ENCODE measurements around the gene SLC10A7.

Gene SLC10A7

GRCh38 chr4:146470604-146471003 is 51.1 kb downstream of the SLC10A7 start:
- TF ChIP-seq PPARA (CRISPR knock-in tag; IDR thresholded peaks at IDR 0.05; ENCODE audit: borderline replicate concordance), result no peak
- no peak for ATAC-seq

DNA sequence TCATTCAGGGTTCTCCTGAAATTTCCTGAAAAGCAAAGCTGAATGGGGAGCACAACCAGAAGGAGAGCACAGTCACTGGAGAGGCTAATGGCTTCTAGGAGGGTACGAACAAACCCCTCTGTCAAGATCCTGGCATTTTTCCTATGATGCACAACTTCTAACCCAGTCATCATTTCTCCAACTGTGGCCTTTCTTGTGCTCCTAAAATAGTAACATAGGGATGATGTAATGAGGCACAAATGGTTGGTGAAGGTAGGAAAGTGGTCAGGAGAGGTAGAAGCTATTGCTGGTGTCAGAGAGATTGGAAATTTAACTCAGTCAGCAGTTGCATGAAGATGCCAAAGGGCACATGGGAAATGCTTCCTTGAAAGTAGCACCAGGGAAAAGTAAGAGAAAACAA is 52.7 kb downstream of the SLC10A7 start:
- no peak for TF ChIP-seq TSHZ2 (CRISPR knock-in tag; IDR thresholded peaks at IDR 0.05)
- no peak for ATAC-seq

GRCh38 chr4:146465628-146466027 is 56.1 kb downstream of the SLC10A7 start:
- TF ChIP-seq ZNF8 (CRISPR knock-in tag; IDR thresholded peaks at IDR 0.05) (no peak), SNAI2 (CRISPR knock-in tag; IDR thresholded peaks at IDR 0.05) (no peak), CREB5 (CRISPR knock-in tag; IDR thresholded peaks at IDR 0.05; ENCODE audit: low read depth) (no peak), ESRRG (CRISPR knock-in tag; IDR thresholded peaks at IDR 0.05) (no peak), GLIS3 (CRISPR knock-in tag; IDR thresholded peaks at IDR 0.05) (no peak), ISL1 (CRISPR knock-in tag; IDR thresholded peaks at IDR 0.05) (no peak), PPARA (CRISPR knock-in tag; IDR thresholded peaks at IDR 0.05; ENCODE audit: borderline replicate concordance) (no peak), TOX (CRISPR knock-in tag; IDR thresholded peaks at IDR 0.05; ENCODE audit: borderline replicate concordance) (no peak), TSHZ2 (CRISPR knock-in tag; IDR thresholded peaks at IDR 0.05) (no peak), CSRNP3 (CRISPR knock-in tag; IDR thresholded peaks at IDR 0.05) (no peak), RARB (CRISPR knock-in tag; IDR thresholded peaks at IDR 0.05) (no peak)
- TF ChIP-seq, protein P1, sequence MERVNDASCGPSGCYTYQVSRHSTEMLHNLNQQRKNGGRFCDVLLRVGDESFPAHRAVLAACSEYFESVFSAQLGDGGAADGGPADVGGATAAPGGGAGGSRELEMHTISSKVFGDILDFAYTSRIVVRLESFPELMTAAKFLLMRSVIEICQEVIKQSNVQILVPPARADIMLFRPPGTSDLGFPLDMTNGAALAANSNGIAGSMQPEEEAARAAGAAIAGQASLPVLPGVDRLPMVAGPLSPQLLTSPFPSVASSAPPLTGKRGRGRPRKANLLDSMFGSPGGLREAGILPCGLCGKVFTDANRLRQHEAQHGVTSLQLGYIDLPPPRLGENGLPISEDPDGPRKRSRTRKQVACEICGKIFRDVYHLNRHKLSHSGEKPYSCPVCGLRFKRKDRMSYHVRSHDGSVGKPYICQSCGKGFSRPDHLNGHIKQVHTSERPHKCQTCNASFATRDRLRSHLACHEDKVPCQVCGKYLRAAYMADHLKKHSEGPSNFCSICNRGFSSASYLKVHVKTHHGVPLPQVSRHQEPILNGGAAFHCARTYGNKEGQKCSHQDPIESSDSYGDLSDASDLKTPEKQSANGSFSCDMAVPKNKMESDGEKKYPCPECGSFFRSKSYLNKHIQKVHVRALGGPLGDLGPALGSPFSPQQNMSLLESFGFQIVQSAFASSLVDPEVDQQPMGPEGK (CRISPR knock-in tag; IDR thresholded peaks at IDR 0.05; ENCODE audit: borderline replicate concordance), result no peak
- peak; percentile 32 for ATAC-seq

DNA sequence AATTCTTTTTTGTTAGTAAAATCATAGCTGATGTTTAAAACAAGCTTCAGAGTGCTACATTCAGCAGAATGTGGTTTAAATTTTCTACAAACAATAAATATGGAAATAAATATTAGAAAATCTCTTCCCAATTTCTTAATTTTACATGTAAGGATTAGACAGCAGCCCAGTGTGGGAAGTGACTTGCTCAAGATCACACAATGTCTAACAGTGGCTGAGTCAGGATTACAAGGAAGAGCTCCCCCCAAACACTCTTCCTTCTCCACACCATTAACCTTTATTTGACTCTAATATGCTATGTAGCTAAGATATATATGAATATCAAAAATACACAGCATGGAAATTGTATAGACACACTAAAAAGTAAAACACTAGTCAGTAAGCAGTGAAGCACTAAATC is 59.5 kb downstream of the SLC10A7 start:
- ATAC-seq, result no peak
- TF ChIP-seq ZFP30 (CRISPR knock-in tag; IDR thresholded peaks at IDR 0.05) (no peak), OSR1 (CRISPR knock-in tag; IDR thresholded peaks at IDR 0.05) (no peak), TCF4 (CRISPR knock-in tag; IDR thresholded peaks at IDR 0.05; ENCODE audit: borderline replicate concordance) (no peak)

- ATAC-seq, result no peak
- TF ChIP-seq, protein P2, sequence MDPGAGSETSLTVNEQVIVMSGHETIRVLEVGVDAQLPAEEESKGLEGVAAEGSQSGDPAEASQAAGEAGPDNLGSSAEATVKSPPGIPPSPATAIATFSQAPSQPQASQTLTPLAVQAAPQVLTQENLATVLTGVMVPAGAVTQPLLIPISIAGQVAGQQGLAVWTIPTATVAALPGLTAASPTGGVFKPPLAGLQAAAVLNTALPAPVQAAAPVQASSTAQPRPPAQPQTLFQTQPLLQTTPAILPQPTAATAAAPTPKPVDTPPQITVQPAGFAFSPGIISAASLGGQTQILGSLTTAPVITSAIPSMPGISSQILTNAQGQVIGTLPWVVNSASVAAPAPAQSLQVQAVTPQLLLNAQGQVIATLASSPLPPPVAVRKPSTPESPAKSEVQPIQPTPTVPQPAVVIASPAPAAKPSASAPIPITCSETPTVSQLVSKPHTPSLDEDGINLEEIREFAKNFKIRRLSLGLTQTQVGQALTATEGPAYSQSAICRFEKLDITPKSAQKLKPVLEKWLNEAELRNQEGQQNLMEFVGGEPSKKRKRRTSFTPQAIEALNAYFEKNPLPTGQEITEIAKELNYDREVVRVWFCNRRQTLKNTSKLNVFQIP (CRISPR knock-in tag; IDR thresholded peaks at IDR 0.05; ENCODE audit: borderline replicate concordance, low read depth), result no peak
- TF ChIP-seq CSDC2 (CRISPR knock-in tag; IDR thresholded peaks at IDR 0.05) (no peak), CSRNP3 (CRISPR knock-in tag; IDR thresholded peaks at IDR 0.05) (no peak), CREB5 (CRISPR knock-in tag; IDR thresholded peaks at IDR 0.05; ENCODE audit: low read depth) (no peak), ZFP3 (CRISPR knock-in tag; IDR thresholded peaks at IDR 0.05) (no peak)
Measured at GRCh38 chr4:146458594-146458993, 63.1 kb downstream of the SLC10A7 start.
